ENCODE results near the gene ZFR. TPM values are rescaled to one million over a fixed set of nuclear protein-coding genes. Genes with fewer than 3 reads are reported as not detected.

Gene ZFR
- total RNA-seq, 1 donor from 2014 or later = 77.1 TPM

DNA sequence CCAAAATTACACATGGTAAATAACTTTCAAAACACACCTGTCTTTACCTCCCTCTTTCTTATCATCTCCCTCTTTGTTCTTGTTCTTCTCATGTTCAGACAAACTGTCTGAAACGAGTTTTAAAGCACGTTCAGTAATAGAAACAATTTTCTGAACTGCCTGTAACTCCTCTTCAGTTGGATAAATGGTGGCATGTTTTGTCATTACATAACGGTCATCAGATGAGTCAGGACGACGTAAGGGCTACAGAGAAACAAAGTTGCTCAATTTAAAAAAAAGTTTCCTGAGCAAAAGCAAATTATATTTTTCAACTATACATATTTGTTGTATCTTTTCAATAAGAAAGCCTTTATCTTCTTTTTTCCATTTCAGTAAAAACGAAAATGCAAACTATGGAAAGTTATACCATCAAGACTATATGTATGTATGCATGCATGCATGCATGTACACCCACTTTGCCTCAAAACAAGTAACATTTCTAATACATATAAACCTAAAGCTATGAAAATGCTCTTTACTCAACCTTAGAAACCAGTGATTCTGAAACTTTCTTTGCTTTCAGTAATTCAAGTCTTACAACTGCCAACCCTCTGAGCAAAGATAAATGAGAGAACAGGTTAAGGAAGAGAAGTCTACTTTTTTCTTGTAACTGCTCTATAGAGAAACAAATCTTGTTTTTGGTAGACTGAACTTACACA lies 56.0 kb downstream of the ZFR start:
- H3K27ac Mint-ChIP-seq (ENCODE audit: unreplicated experiment) = no peak overlapping the region
- no peak overlapping the region for H3K4me3 Mint-ChIP-seq (ENCODE audit: unreplicated experiment)
- H3K27me3 Mint-ChIP-seq (ENCODE audit: low read depth) = no peaks in the 10 kb centered on the region
- no peaks in the 10 kb centered on the region for H3K9me3 Mint-ChIP-seq (ENCODE audit: low read depth)
- H3K36me3 Mint-ChIP-seq (ENCODE audit: low read depth) = peaks cover 30% of the 10 kb centered on the region
- TF ChIP-seq, protein P1, sequence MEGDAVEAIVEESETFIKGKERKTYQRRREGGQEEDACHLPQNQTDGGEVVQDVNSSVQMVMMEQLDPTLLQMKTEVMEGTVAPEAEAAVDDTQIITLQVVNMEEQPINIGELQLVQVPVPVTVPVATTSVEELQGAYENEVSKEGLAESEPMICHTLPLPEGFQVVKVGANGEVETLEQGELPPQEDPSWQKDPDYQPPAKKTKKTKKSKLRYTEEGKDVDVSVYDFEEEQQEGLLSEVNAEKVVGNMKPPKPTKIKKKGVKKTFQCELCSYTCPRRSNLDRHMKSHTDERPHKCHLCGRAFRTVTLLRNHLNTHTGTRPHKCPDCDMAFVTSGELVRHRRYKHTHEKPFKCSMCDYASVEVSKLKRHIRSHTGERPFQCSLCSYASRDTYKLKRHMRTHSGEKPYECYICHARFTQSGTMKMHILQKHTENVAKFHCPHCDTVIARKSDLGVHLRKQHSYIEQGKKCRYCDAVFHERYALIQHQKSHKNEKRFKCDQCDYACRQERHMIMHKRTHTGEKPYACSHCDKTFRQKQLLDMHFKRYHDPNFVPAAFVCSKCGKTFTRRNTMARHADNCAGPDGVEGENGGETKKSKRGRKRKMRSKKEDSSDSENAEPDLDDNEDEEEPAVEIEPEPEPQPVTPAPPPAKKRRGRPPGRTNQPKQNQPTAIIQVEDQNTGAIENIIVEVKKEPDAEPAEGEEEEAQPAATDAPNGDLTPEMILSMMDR (IDR thresholded peaks at IDR 0.05) = no peak
- no peak for DNase-seq (ENCODE audit: low spot score)
- H3K4me1 Mint-ChIP-seq (ENCODE audit: low read depth) = peaks cover 6% of the 10 kb centered on the region

DNA sequence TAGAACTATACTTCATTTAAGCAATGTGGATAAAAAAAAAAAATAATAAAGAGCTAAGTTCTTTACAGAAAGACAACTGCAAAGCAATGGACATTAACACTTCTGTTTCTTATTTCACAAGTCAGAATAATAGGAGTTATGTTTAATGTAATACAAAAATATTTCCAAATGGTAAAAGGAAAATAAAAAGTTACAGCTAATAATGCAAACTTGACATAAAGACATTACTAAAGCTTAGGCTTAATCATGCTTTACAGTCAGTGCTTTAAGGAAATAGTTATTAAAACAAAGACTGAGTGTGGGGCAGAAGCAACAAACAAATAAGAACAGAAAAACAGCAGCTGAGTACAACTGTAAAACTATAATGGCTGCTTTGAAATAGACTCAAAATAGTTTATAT lies 56.7 kb downstream of the ZFR start:
- TF ChIP-seq, protein P1 (IDR thresholded peaks at IDR 0.05) = no peak
- no peaks in the 10 kb centered on the region for H3K9me3 Mint-ChIP-seq (ENCODE audit: low read depth)
- H3K4me3 Mint-ChIP-seq (ENCODE audit: unreplicated experiment) = no peak overlapping the region
- peaks cover 6% of the 10 kb centered on the region for H3K4me1 Mint-ChIP-seq (ENCODE audit: low read depth)
- no peak for DNase-seq (ENCODE audit: low spot score)
- no peak overlapping the region for H3K27ac Mint-ChIP-seq (ENCODE audit: unreplicated experiment)
- peaks cover 30% of the 10 kb centered on the region for H3K36me3 Mint-ChIP-seq (ENCODE audit: low read depth)
- H3K27me3 Mint-ChIP-seq (ENCODE audit: low read depth) = no peaks in the 10 kb centered on the region

DNA sequence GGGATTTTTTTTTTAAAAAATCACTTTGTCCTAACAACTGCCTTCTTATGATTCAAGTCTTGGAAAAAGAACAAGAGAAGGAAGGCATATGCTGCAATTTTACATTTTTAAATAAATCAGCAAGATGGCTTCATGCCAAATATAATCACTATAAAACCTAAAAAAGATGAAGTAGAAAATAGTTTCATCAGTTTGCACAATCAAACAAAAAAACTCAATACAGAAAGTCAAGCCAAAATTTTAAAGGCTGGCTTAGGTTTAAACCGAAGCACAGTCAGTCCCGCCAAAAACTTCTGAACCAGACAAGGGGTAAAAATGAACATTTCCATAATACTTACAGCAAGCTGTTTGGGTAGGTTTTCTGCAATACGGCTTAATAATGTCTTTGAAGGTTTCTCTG lies 57.3 kb downstream of the ZFR start:
- Mint-ChIP-seq H3K4me3 (ENCODE audit: unreplicated experiment) (no peak overlapping the region), H3K27me3 (ENCODE audit: low read depth) (no peaks in the 10 kb centered on the region), H3K36me3 (ENCODE audit: low read depth) (peaks cover 30% of the 10 kb centered on the region), H3K9me3 (ENCODE audit: low read depth) (no peaks in the 10 kb centered on the region), H3K4me1 (ENCODE audit: low read depth) (peaks cover 6% of the 10 kb centered on the region), H3K27ac (ENCODE audit: unreplicated experiment) (no peak overlapping the region)
- TF ChIP-seq, protein P1 (IDR thresholded peaks at IDR 0.05) = no peak
- no peak for DNase-seq (ENCODE audit: low spot score)

DNA sequence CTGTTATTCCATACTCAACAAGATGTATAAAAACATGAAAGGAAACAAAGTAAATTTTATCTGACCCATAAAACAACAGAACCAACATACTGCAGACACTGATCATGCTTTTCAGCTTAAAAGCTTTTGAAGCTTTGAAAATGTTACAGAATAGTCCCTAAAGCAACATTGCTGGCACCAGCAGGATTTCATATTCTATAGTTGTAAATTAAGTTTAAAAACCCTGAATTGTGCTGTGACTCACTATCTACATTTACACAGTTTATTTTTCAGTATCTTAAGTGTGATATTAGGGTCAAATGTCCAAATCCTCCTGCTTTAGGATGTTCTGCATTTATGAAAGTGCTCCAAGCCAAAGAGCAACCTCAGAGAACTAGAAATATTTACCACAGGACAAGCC lies 59.9 kb downstream of the ZFR start:
- TF ChIP-seq, protein P1 (IDR thresholded peaks at IDR 0.05) = no peak
- Mint-ChIP-seq H3K4me1 (ENCODE audit: low read depth) (peaks cover 3% of the 10 kb centered on the region), H3K27ac (ENCODE audit: unreplicated experiment) (no peak overlapping the region), H3K36me3 (ENCODE audit: low read depth) (peaks cover 21% of the 10 kb centered on the region), H3K27me3 (ENCODE audit: low read depth) (no peaks in the 10 kb centered on the region), H3K4me3 (ENCODE audit: unreplicated experiment) (no peak overlapping the region), H3K9me3 (ENCODE audit: low read depth) (no peaks in the 10 kb centered on the region)
- DNase-seq (ENCODE audit: low spot score) = no peak

DNA sequence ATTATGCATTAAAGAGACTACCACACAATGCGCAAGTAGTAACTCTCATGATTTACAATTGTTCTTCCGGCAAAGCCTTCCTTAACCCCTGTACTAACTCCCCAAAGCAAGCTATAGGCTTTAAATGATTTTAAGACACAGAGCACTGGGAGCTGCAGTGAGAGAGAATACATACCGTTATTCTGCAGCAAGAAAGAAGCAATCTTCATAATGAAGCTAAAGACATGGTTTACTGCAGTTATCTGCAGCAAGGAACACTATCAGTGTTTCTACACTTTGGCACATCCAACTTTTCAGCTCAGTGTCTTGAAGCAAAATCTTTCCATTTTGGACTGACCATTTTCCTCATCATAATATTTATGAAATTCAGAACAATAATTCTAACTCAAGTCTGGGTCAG lies 61.0 kb downstream of the ZFR start:
- no peak overlapping the region for H3K4me3 Mint-ChIP-seq (ENCODE audit: unreplicated experiment)

More for the DNA sequence above, 61.0 kb downstream of the ZFR start:
- Mint-ChIP-seq H3K27me3 (ENCODE audit: low read depth) (no peaks in the 10 kb centered on the region), H3K36me3 (ENCODE audit: low read depth) (peaks cover 21% of the 10 kb centered on the region), H3K4me1 (ENCODE audit: low read depth) (peaks cover 8% of the 10 kb centered on the region), H3K9me3 (ENCODE audit: low read depth) (no peaks in the 10 kb centered on the region), H3K27ac (ENCODE audit: unreplicated experiment) (no peak overlapping the region)
- TF ChIP-seq, protein P1 (IDR thresholded peaks at IDR 0.05) = no peak
- DNase-seq (ENCODE audit: low spot score) = no peak

Measured in chondrocyte (in vitro differentiated cells).